ENCODE results near the gene ASCC2.

The ASCC2 gene

GRCh38 chr22:29753808-29754657 lies 84.0 kb downstream of the ASCC2 start:
- ChIA-PET CTCF (interaction anchor here (1.9 kb wide), 1 partner anchor 12 kb away, joined by 4 read pairs; no protein-coding TSS in a partner anchor), POLR2A (no interaction called here)
- TF ChIP-seq, protein P1, sequence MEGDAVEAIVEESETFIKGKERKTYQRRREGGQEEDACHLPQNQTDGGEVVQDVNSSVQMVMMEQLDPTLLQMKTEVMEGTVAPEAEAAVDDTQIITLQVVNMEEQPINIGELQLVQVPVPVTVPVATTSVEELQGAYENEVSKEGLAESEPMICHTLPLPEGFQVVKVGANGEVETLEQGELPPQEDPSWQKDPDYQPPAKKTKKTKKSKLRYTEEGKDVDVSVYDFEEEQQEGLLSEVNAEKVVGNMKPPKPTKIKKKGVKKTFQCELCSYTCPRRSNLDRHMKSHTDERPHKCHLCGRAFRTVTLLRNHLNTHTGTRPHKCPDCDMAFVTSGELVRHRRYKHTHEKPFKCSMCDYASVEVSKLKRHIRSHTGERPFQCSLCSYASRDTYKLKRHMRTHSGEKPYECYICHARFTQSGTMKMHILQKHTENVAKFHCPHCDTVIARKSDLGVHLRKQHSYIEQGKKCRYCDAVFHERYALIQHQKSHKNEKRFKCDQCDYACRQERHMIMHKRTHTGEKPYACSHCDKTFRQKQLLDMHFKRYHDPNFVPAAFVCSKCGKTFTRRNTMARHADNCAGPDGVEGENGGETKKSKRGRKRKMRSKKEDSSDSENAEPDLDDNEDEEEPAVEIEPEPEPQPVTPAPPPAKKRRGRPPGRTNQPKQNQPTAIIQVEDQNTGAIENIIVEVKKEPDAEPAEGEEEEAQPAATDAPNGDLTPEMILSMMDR (IDR thresholded peaks at IDR 0.05; ENCODE audit: control extremely low read depth, extremely low read depth, low read depth, missing control alignments) = no peak
- DNase-seq (ENCODE audit: extremely low spot score) = no peak

DNA sequence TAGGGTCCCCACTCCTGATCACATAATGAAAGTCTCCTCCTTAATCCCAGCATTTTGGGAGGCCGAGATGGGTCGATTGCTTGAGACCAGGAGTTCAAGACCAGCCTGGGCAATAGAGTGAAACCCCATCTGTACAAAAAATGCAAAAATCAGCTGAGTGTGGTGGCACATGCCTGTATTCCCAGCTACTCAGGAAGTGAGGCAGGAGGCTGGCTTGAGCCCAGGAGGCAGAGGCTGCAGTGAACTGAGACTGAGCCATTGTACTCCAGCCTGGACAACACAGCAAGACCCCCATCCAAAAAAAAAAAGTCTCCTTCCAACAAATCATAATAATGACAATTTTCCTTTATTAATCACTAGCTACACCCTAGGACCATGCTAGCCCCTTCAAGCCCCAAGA lies 86.4 kb downstream of the ASCC2 start:
- TF ChIP-seq, protein P1 (IDR thresholded peaks at IDR 0.05; ENCODE audit: control extremely low read depth, extremely low read depth, low read depth, missing control alignments) = no peak
- no peak for DNase-seq (ENCODE audit: extremely low spot score)
- POLR2A ChIA-PET = no interaction called here
- CTCF ChIA-PET = interaction anchor here (1.1 kb wide), 1 partner anchor 11 kb away, joined by 3 read pairs; no protein-coding TSS in a partner anchor

GRCh38 chr22:29750559-29751538 lies 87.2 kb downstream of the ASCC2 start:
- POLR2A ChIA-PET = no interaction called here
- CTCF ChIA-PET = interaction anchor here (1.1 kb wide), 1 partner anchor 12 kb away, joined by 3 read pairs; no protein-coding TSS in a partner anchor
- TF ChIP-seq, protein P1 (IDR thresholded peaks at IDR 0.05; ENCODE audit: control extremely low read depth, extremely low read depth, low read depth, missing control alignments) = no peak
- DNase-seq (ENCODE audit: extremely low spot score) = no peak

DNA sequence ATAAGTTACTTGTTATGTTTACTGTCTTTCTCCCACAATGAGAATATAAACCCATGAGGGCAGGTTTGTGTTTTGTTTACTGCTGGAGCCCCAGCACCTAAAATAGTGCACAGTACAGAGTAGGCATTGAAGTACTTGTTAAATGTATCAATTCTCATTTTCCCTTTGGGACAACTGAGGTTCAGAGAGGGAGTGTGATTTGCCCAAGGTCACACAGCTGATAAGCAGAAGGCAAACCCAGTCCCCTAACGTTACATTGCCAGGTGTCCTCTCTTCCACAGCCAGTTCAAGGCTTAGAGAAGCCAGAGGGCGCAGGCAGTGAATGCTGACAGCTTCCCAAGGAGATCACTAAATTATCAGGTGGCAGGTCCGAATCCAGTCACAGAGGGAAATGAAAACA lies 88.0 kb downstream of the ASCC2 start:
- DNase-seq (ENCODE audit: extremely low spot score) = no peak
- POLR2A ChIA-PET = no interaction called here
- TF ChIP-seq, protein P1 (IDR thresholded peaks at IDR 0.05; ENCODE audit: control extremely low read depth, extremely low read depth, low read depth, missing control alignments) = no peak
- CTCF ChIA-PET = no interaction called here

GRCh38 chr22:29748248-29748893 lies 89.7 kb downstream of the ASCC2 start:
- TF ChIP-seq, protein P1 (IDR thresholded peaks at IDR 0.05; ENCODE audit: control extremely low read depth, extremely low read depth, low read depth, missing control alignments) = no peak
- POLR2A ChIA-PET = no interaction called here
- CTCF ChIA-PET = no interaction called here
- no peak for DNase-seq (ENCODE audit: extremely low spot score)

GRCh38 chr22:29747832-29748231 lies 90.2 kb downstream of the ASCC2 start:
- TF ChIP-seq, protein P1 (IDR thresholded peaks at IDR 0.05; ENCODE audit: control extremely low read depth, extremely low read depth, low read depth, missing control alignments) = no peak
- POLR2A ChIA-PET = no interaction called here
- CTCF ChIA-PET = no interaction called here
- no peak for DNase-seq (ENCODE audit: extremely low spot score)

Measured in GM10248 (cell line).